HepG2 (cell line): Measurements from ENCODE around the gene NYAP1. TPM values are rescaled to one million over a fixed set of nuclear protein-coding genes. Genes with fewer than 3 reads are reported as not detected.

ENCODE experiments used
- HOXA3 ChIP-seq: sonication (generic); formaldehyde crosslinking; IDR thresholded peaks from 2 replicates; pipeline ENCODE4 v1.5.0; 2020; ENCODE audit warnings: missing genetic modification reagents
- KLF9 ChIP-seq: IDR thresholded peaks from 2 replicates; pipeline ENCODE4 v1.6.1; 2016; ENCODE audit warnings: low read depth
- LRRFIP1 ChIP-seq: sonication (generic); formaldehyde crosslinking; conservative IDR thresholded peaks from 2 replicates; pipeline ENCODE4 v1.4.0; 2020; ENCODE audit warnings: missing genetic modification reagents
- MTA1 ChIP-seq: sonication (generic); formaldehyde crosslinking; IDR thresholded peaks from 2 replicates; pipeline ENCODE4 v1.4.0; 2020; ENCODE audit warnings: missing genetic modification reagents, mild to moderate bottlenecking, borderline replicate concordance
- MXD4 ChIP-seq: IDR thresholded peaks from 2 replicates; pipeline ENCODE4 v1.6.1; 2016; ENCODE audit warnings: mild to moderate bottlenecking, missing biosample characterization, missing genetic modification reagents
- SKI ChIP-seq: fragments of 450-650 bp; IDR thresholded peaks from one replicate; pipeline ENCODE4 v1.6.1; 2018; ENCODE audit warnings: mild to moderate bottlenecking; ENCODE audit not compliant: partially characterized antibody
- TFAP4 ChIP-seq: sonication (generic); IDR thresholded peaks from 2 replicates; pipeline ENCODE4 v1.6.1; 2016; ENCODE audit warnings: low read depth, borderline replicate concordance
- TFE3 ChIP-seq: IDR thresholded peaks from 2 replicates; pipeline ENCODE4 v1.6.1; 2016
- ZFP41 ChIP-seq: sonication (generic); formaldehyde crosslinking; IDR thresholded peaks from 2 replicates; pipeline ENCODE4 v1.4.0; 2020; ENCODE audit warnings: mild to moderate bottlenecking, missing genetic modification reagents, borderline replicate concordance
- ZNF101 ChIP-seq: sonication (generic); formaldehyde crosslinking; IDR thresholded peaks from 2 replicates; pipeline ENCODE4 v1.4.0; 2020; ENCODE audit warnings: mild to moderate bottlenecking, low read depth, missing genetic modification reagents, borderline replicate concordance
- ZNF441 ChIP-seq: sonication (generic); formaldehyde crosslinking; IDR thresholded peaks from 2 replicates; pipeline ENCODE4 v1.7.0; 2021; ENCODE audit warnings: missing genetic modification reagents, borderline replicate concordance
- ZNF598 ChIP-seq: sonication (generic); formaldehyde crosslinking; IDR thresholded peaks from 2 replicates; pipeline ENCODE4 v1.5.1; 2020; ENCODE audit warnings: mild to moderate bottlenecking, missing genetic modification reagents, borderline replicate concordance
- polyA plus RNA-seq, 8 experiments: library from polyadenylated mRNA; depleted of rRNA in 3 of 8; stranded (reverse) in 7 of 8; unstranded in 1 of 8; fragments of >200 nt; fragmentation: Illumina TruSeq in 4 of 8; extraction: Trizol in 4 of 8; gene quantifications; 2 replicates each; pipeline versions ENCODE4 v1.2.1 to v1.2.3, GENCODE V29; 2011 to 2016; ENCODE audit warnings: low read depth in 4 of 8, missing spikeins in 1 of 8, mixed read lengths in 1 of 8; ENCODE audit not compliant: insufficient read depth in 1 of 8
- total RNA-seq, 5 experiments: library from RNA; depleted of rRNA; stranded (reverse); fragments of >200 nt; fragmentation: Illumina TruSeq; extraction: Trizol; gene quantifications; 2 replicates each; pipeline ENCODE4 v1.2.3, GENCODE V29; 2016; ENCODE audit warnings: low read depth in 1 of 5
- TF ChIP-seq, protein P1 (sequence below), 2 experiments: sonication (generic) in 1 of 2; formaldehyde crosslinking in 1 of 2; IDR thresholded peaks; 2 replicates each; pipeline versions ENCODE4 v1.4.0 to v1.6.1; 2016 to 2020; ENCODE audit warnings: borderline replicate concordance in 1 of 2, low read depth in 1 of 2, mild to moderate bottlenecking in 1 of 2, missing genetic modification reagents in 1 of 2
- TF ChIP-seq, protein P2 (sequence below): sonication (generic); formaldehyde crosslinking; IDR thresholded peaks from 2 replicates; pipeline ENCODE4 v1.8.0; 2022; ENCODE audit warnings: missing genetic modification reagents, mild to moderate bottlenecking, borderline replicate concordance
- TF ChIP-seq, protein P3 (sequence below): IDR thresholded peaks from 2 replicates; pipeline ENCODE4 v1.6.1; 2016; ENCODE audit warnings: missing biosample characterization, missing genetic modification reagents, low read depth

NYAP1 gene
- total and polyA plus RNA-seq, 2 of the 13 experiments (the other 11 are each of a cell fraction or from before 2014, with no cell fraction given) = 0.15 to 0.46 TPM

DNA sequence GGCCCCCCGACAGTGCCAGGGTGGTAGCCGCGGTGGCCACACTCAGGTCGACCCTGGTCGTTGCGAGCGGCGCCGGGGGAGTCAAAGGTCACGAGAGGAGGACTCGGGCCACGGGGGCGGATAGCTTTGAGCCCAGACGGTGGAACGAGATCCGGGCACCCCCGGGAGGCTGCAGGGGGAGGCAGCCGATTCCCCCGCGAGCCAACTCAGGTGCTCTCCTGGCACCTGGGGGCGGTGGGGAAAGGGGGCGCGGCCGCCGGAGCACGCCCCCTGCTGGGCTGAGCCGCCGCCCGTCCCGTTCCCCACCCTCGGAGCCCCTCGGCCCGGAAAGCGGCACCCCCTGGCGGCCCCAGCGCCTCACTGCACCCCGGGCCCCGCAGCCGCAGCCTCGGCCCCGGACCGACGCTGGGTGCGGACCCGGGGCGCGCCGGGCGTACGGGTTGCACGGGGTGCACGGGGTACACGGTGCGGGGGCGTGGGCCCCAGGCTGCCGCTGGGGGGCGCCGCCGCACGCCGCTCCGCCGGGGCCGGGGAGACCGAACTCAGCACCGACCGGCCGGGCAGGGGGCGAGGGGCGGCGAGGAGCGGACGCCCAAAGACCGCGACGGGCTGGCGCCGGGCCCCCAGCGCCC, 521 bp upstream of the NYAP1 start (continued):
- TF ChIP-seq, protein P1, sequence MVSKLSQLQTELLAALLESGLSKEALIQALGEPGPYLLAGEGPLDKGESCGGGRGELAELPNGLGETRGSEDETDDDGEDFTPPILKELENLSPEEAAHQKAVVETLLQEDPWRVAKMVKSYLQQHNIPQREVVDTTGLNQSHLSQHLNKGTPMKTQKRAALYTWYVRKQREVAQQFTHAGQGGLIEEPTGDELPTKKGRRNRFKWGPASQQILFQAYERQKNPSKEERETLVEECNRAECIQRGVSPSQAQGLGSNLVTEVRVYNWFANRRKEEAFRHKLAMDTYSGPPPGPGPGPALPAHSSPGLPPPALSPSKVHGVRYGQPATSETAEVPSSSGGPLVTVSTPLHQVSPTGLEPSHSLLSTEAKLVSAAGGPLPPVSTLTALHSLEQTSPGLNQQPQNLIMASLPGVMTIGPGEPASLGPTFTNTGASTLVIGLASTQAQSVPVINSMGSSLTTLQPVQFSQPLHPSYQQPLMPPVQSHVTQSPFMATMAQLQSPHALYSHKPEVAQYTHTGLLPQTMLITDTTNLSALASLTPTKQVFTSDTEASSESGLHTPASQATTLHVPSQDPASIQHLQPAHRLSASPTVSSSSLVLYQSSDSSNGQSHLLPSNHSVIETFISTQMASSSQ (IDR thresholded peaks at IDR 0.05; ENCODE audit: low read depth) = no peak
- TF ChIP-seq, protein P1 (CRISPR knock-in tag; IDR thresholded peaks at IDR 0.05; ENCODE audit: borderline replicate concordance) = 0 out of 2 replicates have a peak, but pooled peaks have one; percentile 25
- TF ChIP-seq, protein P2, sequence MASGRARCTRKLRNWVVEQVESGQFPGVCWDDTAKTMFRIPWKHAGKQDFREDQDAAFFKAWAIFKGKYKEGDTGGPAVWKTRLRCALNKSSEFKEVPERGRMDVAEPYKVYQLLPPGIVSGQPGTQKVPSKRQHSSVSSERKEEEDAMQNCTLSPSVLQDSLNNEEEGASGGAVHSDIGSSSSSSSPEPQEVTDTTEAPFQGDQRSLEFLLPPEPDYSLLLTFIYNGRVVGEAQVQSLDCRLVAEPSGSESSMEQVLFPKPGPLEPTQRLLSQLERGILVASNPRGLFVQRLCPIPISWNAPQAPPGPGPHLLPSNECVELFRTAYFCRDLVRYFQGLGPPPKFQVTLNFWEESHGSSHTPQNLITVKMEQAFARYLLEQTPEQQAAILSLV (CRISPR knock-in tag) = peak; percentile 54; the same call in 1 of the 2 replicates
- TF ChIP-seq ZFP41 (CRISPR knock-in tag) = no peak
- TF ChIP-seq MXD4 (CRISPR knock-in tag) = 0 out of 2 replicates have a peak, but pooled peaks have one; percentile 26
- TF ChIP-seq TFAP4 = no peak
- 0 out of 2 replicates have a peak, but pooled peaks have one; percentile 36 for TF ChIP-seq ZNF101 (CRISPR knock-in tag)
- peak; percentile 32; the same call in 1 of the 2 replicates for TF ChIP-seq ZNF441
- TF ChIP-seq LRRFIP1 (CRISPR knock-in tag) = no peak
- TF ChIP-seq MTA1 = no peak
- TF ChIP-seq SKI = peak; percentile 63
- no peak for TF ChIP-seq ZNF598
- TF ChIP-seq, protein P3, sequence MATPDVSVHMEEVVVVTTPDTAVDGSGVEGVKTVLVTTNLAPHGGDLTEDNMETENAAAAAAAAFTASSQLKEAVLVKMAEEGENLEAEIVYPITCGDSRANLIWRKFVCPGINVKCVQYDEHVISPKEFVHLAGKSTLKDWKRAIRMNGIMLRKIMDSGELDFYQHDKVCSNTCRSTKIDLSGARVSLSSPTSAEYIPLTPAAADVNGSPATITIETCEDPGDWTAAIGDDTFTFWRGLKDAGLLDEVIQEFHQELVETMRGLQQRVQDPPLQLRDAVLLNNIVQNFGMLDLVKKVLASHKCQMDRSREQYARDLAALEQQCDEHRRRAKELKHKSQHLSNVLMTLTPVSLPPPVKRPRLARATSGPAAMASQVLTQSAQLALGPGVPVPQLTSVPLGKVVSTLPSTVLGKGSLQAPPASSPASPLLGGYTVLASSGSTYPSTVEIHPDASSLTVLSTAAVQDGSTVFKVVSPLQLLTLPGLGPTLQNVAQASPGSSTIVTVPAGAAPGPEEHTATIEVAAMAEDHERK (CRISPR knock-in tag) = no peak
- peak; percentile 58; the same call in 1 of the 2 replicates for TF ChIP-seq HOXA3
- TF ChIP-seq KLF9 (CRISPR knock-in tag) = no peak
- no peak for TF ChIP-seq TFE3
